GM11168 (cell line): ENCODE results near the gene PCDHGA10.
"Not testable (repeated sequence)": the region's sequence is repeated elsewhere in the genome, so short reads cannot be mapped to it uniquely, and the experiment has no call there.

Experiments used
- in situ Hi-C: fragments of 300-500 bp; cut with MboI; formaldehyde crosslinking; loops from one replicate; pipeline ENCODE4 v1.12.0; 2022; ENCODE audit warnings: low sequenced_read_pairs; ENCODE audit not compliant: unreplicated experiment

The PCDHGA10 gene

GRCh38 chr5:141392429-141393198 is 20.2 kb upstream of the PCDHGA10 start, which contains the start of gene PCDHGA8:
TSS of gene PCDHGA8 (plus strand) at chr5:141392633. CDS start at chr5:141392814, 181 bp downstream.
- in situ Hi-C loops: loop anchor here (10.0 kb wide), 1 partner anchor 658 kb away; no protein-coding TSS in a partner anchor

GRCh38 chr5:141393267-141393666 is 19.5 kb upstream of the PCDHGA10 start:
- in situ Hi-C loops: loop anchor here (10.0 kb wide), 1 partner anchor 658 kb away; no protein-coding TSS in a partner anchor

- in situ Hi-C loops: loop anchor here (10.0 kb wide), 1 partner anchor 660 kb away; no protein-coding TSS in a partner anchor
These were observed 18.2 kb upstream of the PCDHGA10 start for GRCh38 chr5:141394401-141395187.

- in situ Hi-C loops: loop anchor here (10.0 kb wide), 1 partner anchor 663 kb away; no protein-coding TSS in a partner anchor
These were observed 14.8 kb upstream of the PCDHGA10 start, which contains the start of gene PCDHGB5 for GRCh38 chr5:141397756-141398551. TSS of gene PCDHGB5 (plus strand) at chr5:141397947. CDS start at chr5:141398128, 181 bp downstream.

GRCh38 chr5:141398608-141399007 is 14.2 kb upstream of the PCDHGA10 start:
- in situ Hi-C loops: loop anchor here (10.0 kb wide), 1 partner anchor 664 kb away; no protein-coding TSS in a partner anchor

GRCh38 chr5:141399555-141400258 is 13.1 kb upstream of the PCDHGA10 start:
- in situ Hi-C loops: loop anchor here (10.0 kb wide), 1 partner anchor 665 kb away; no protein-coding TSS in a partner anchor

- in situ Hi-C loops: no loop called here
These were observed 10.1 kb upstream of the PCDHGA10 start, which contains the start of gene PCDHGA9 for GRCh38 chr5:141402553-141403243. TSS of gene PCDHGA9 (plus strand) at chr5:141402778. CDS start at chr5:141402953, 175 bp downstream.

- in situ Hi-C loops: no loop called here
These were observed 9.4 kb upstream of the PCDHGA10 start for GRCh38 chr5:141403387-141403786.

GRCh38 chr5:141407790-141408505 is 4.8 kb upstream of the PCDHGA10 start, which contains the start of gene PCDHGB6:
TSS of gene PCDHGB6 (plus strand) at chr5:141408021. CDS start at chr5:141408203, 182 bp downstream.
- in situ Hi-C loops: not testable (repeated sequence)

GRCh38 chr5:141409598-141410306 is 3.0 kb upstream of the PCDHGA10 start:
- in situ Hi-C loops: loop anchor here (5.0 kb wide), 1 partner anchor 153 kb away; no protein-coding TSS in a partner anchor

GRCh38 chr5:141411575-141411974 is 1.2 kb upstream of the PCDHGA10 start:
- in situ Hi-C loops: loop anchor here (5.0 kb wide), 1 partner anchor 151 kb away; no protein-coding TSS in a partner anchor

- in situ Hi-C loops: loop anchor here (5.0 kb wide), 1 partner anchor 149 kb away; no protein-coding TSS in a partner anchor
These were observed 818 bp downstream of the PCDHGA10 start for GRCh38 chr5:141413540-141414069.

GRCh38 chr5:141414548-141415274 is 1.9 kb downstream of the PCDHGA10 start:
- in situ Hi-C loops: loop anchor here (5.0 kb wide), 1 partner anchor 148 kb away; no protein-coding TSS in a partner anchor

- in situ Hi-C loops: not testable (repeated sequence)
These were observed 2.5 kb downstream of the PCDHGA10 start for GRCh38 chr5:141415275-141415618.

GRCh38 chr5:141417494-141418172 is 4.8 kb downstream of the PCDHGA10 start, which contains the start of gene PCDHGB7:
TSS of gene PCDHGB7 (plus strand) at chr5:141417677. CDS start at chr5:141417860, 183 bp downstream.
- in situ Hi-C loops: not testable (repeated sequence)
